WTC11 (cell line): ENCODE data around the gene NOM1. TPM values are rescaled to one million over a fixed set of nuclear protein-coding genes. Genes with fewer than 3 reads are reported as not detected.

ENCODE experiments used
- ARID4B ChIP-seq: sonication (generic); formaldehyde crosslinking; IDR thresholded peaks from 2 replicates; pipeline ENCODE4 v1.8.0; 2023; ENCODE audit warnings: missing genetic modification reagents, mild to moderate bottlenecking, borderline replicate concordance
- ATF3 ChIP-seq: sonication (generic); formaldehyde crosslinking; conservative IDR thresholded peaks from 2 replicates; pipeline ENCODE4 v1.8.1; 2022; ENCODE audit warnings: mild to moderate bottlenecking, missing genetic modification reagents
- total RNA-seq: library from RNA; stranded (reverse); gene quantifications from 3 replicates; pipeline ENCODE4 v1.2.3, GENCODE V29; 2021

Gene NOM1
- total RNA-seq, 1 experiment from 2014 or later: 38.5 TPM

- TF ChIP-seq ARID4B (CRISPR knock-in tag) (no peak), ATF3 (CRISPR knock-in tag) (no peak)
These were observed 72.6 kb downstream of the NOM1 start (continued) for GRCh38 chr7:157021871-157022680.

Other genes starting within 250 kb of the NOM1 start
- gene LMBR1, start 56.5 kb upstream of the NOM1 start, total RNA-seq: 55.6 to 57.3 TPM (median 56.5 TPM) in 3 replicates
- 0.32 to 0.46 TPM (median 0.34 TPM) in 3 replicates for gene MNX1, start 61.0 kb downstream of the NOM1 start, total RNA-seq
- gene UBE3C, start 189.2 kb downstream of the NOM1 start, total RNA-seq: 52.4 to 59.7 TPM (median 53.8 TPM) in 3 replicates